HepG2 (cell line): ENCODE results near the gene GDF11. TPM values are rescaled to one million over a fixed set of nuclear protein-coding genes. Genes with fewer than 3 reads are reported as not detected.

Experiments
- CBX1 ChIP-seq: IDR thresholded peaks from one replicate; pipeline ENCODE4 v1.6.1; 2016; ENCODE audit warnings: antibody characterized with exemption, low read depth
- DDIT3 ChIP-seq: sonication (generic); formaldehyde crosslinking; IDR thresholded peaks from 2 replicates; pipeline ENCODE4 v1.4.0; 2020; ENCODE audit warnings: mild to moderate bottlenecking, missing genetic modification reagents
- GATA4 ChIP-seq: sonication (generic); IDR thresholded peaks from 2 replicates; pipeline ENCODE4 v1.6.1; 2016; ENCODE audit warnings: antibody characterized with exemption, low read depth, borderline replicate concordance
- HIVEP1 ChIP-seq: sonication (generic); formaldehyde crosslinking; IDR thresholded peaks from 2 replicates; pipeline ENCODE4 v1.4.0; 2020; ENCODE audit warnings: mild to moderate bottlenecking, missing genetic modification reagents
- MEIS2 ChIP-seq: sonication (generic); formaldehyde crosslinking; IDR thresholded peaks from 2 replicates; pipeline ENCODE4 v1.9.0; 2021; ENCODE audit warnings: mild to moderate bottlenecking, missing genetic modification reagents
- NR2F6 ChIP-seq, 2 experiments: IDR thresholded peaks; 2 replicates each; pipeline ENCODE4 v1.6.1; 2016; ENCODE audit warnings: antibody characterized with exemption in 1 of 2, mild to moderate bottlenecking in 1 of 2
- PBX3 ChIP-seq: sonication (generic); formaldehyde crosslinking; IDR thresholded peaks from 2 replicates; pipeline ENCODE4 v1.8.1; 2023; ENCODE audit warnings: missing genetic modification reagents, inconsistent platforms, borderline replicate concordance
- POGZ ChIP-seq: sonication (generic); formaldehyde crosslinking; IDR thresholded peaks from 2 replicates; pipeline ENCODE4 v1.4.0; 2020; ENCODE audit warnings: mild to moderate bottlenecking, missing genetic modification reagents
- RAD21 ChIP-seq: fragments of 450-650 bp; formaldehyde crosslinking; IDR thresholded peaks from 2 replicates; pipeline ENCODE4 v1.5.0; 2020; ENCODE audit warnings: mild to moderate bottlenecking
- RFX1 ChIP-seq: fragments of 450-650 bp; IDR thresholded peaks from 2 replicates; pipeline ENCODE4 v1.6.1; 2017
- SP4 ChIP-seq: sonication (generic); formaldehyde crosslinking; IDR thresholded peaks from 2 replicates; pipeline ENCODE4 v1.8.1; 2023; ENCODE audit warnings: mild to moderate bottlenecking, missing genetic modification reagents
- TBX3 ChIP-seq: fragments of 450-650 bp; IDR thresholded peaks from 2 replicates; pipeline ENCODE4 v1.6.1; 2017; ENCODE audit warnings: antibody characterized with exemption, mild to moderate bottlenecking, inconsistent platforms, borderline replicate concordance
- TEAD2 ChIP-seq: sonication (generic); formaldehyde crosslinking; IDR thresholded peaks from 2 replicates; pipeline ENCODE4 v1.9.0; 2021; ENCODE audit warnings: missing genetic modification reagents
- TFDP1 ChIP-seq: IDR thresholded peaks from 2 replicates; pipeline ENCODE4 v1.6.1; 2016; ENCODE audit warnings: missing compliant biosample characterization, missing genetic modification reagents, borderline replicate concordance
- ZBTB2 ChIP-seq: sonication (generic); formaldehyde crosslinking; IDR thresholded peaks from 2 replicates; pipeline ENCODE4 v1.8.0; 2022; ENCODE audit warnings: low read depth, missing genetic modification reagents
- ZFAT ChIP-seq: sonication (generic); formaldehyde crosslinking; conservative IDR thresholded peaks from 2 replicates; pipeline ENCODE4 v1.8.1; 2023; ENCODE audit warnings: missing genetic modification reagents, inconsistent platforms
- ZFP37 ChIP-seq: sonication (generic); formaldehyde crosslinking; IDR thresholded peaks from 2 replicates; pipeline ENCODE4 v1.4.0; 2020; ENCODE audit warnings: missing genetic modification reagents, borderline replicate concordance
- ZFY ChIP-seq: sonication (generic); formaldehyde crosslinking; IDR thresholded peaks from 2 replicates; pipeline ENCODE4 v1.4.0; 2020; ENCODE audit warnings: missing genetic modification reagents
- ZNF18 ChIP-seq: sonication (generic); formaldehyde crosslinking; IDR thresholded peaks from 2 replicates; pipeline ENCODE4 v1.8.0; 2022; ENCODE audit warnings: mild to moderate bottlenecking, missing genetic modification reagents; ENCODE audit not compliant: insufficient replicate concordance
- ZNF382 ChIP-seq: sonication (generic); formaldehyde crosslinking; IDR thresholded peaks from 2 replicates; pipeline ENCODE4 v1.5.0; 2020; ENCODE audit warnings: missing genetic modification reagents, mild to moderate bottlenecking, borderline replicate concordance
- ZNF512 ChIP-seq: sonication (generic); formaldehyde crosslinking; IDR thresholded peaks from 2 replicates; pipeline ENCODE4 v1.4.0; 2020; ENCODE audit warnings: mild to moderate bottlenecking, missing genetic modification reagents
- ZNF569 ChIP-seq: sonication (generic); formaldehyde crosslinking; IDR thresholded peaks from 2 replicates; pipeline ENCODE4 v1.5.0; 2020; ENCODE audit warnings: mild to moderate bottlenecking, missing genetic modification reagents, moderate library complexity, borderline replicate concordance
- ZNF777 ChIP-seq: sonication (generic); formaldehyde crosslinking; IDR thresholded peaks from 2 replicates; pipeline ENCODE4 v1.4.0; 2020; ENCODE audit warnings: missing genetic modification reagents
- polyA plus RNA-seq, 8 experiments: library from polyadenylated mRNA; depleted of rRNA in 3 of 8; stranded (reverse) in 7 of 8; unstranded in 1 of 8; fragments of >200 nt; fragmentation: Illumina TruSeq in 4 of 8; extraction: Trizol in 4 of 8; gene quantifications; 2 replicates each; pipeline versions ENCODE4 v1.2.1 to v1.2.3, GENCODE V29; 2011 to 2016; ENCODE audit warnings: low read depth in 4 of 8, missing spikeins in 1 of 8, mixed read lengths in 1 of 8; ENCODE audit not compliant: insufficient read depth in 1 of 8
- total RNA-seq, 5 experiments: library from RNA; depleted of rRNA; stranded (reverse); fragments of >200 nt; fragmentation: Illumina TruSeq; extraction: Trizol; gene quantifications; 2 replicates each; pipeline ENCODE4 v1.2.3, GENCODE V29; 2016; ENCODE audit warnings: low read depth in 1 of 5

GDF11 gene
- total and polyA plus RNA-seq, 2 of the 13 experiments (the other 11 are each of a cell fraction or from before 2014, with no cell fraction given) = 0.63 to 1.5 TPM

GRCh38 chr12:55715833-55716581, 26.9 kb upstream of the GDF11 start, which contains the start of gene BLOC1S1 (continued):
- TF ChIP-seq ZFP37 (CRISPR knock-in tag) (no peak), NR2F6 (IDR thresholded peaks at IDR 0.05) (peak; percentile 29; the same call in 1 of the 2 replicates), NR2F6 (CRISPR knock-in tag; IDR thresholded peaks at IDR 0.05) (peak; percentile 66), CBX1 (peak; percentile 69), TEAD2 (CRISPR knock-in tag) (no peak), ZFAT (no peak), PBX3 (CRISPR knock-in tag) (no peak), GATA4 (no peak), ZBTB2 (0 out of 2 replicates have a peak, but pooled peaks have one; percentile 50), MEIS2 (no peak), TFDP1 (peak; percentile 93), HIVEP1 (no peak), ZFY (CRISPR knock-in tag) (peak; percentile 93), DDIT3 (CRISPR knock-in tag) (no peak), ZNF569 (CRISPR knock-in tag) (no peak), POGZ (peak; percentile 60), SP4 (CRISPR knock-in tag) (peak; percentile 88; the same call in 1 of the 2 replicates), TBX3 (no peak), ZNF18 (CRISPR knock-in tag) (peak; percentile 78), ZNF512 (CRISPR knock-in tag) (no peak), ZNF382 (CRISPR knock-in tag) (no peak), RFX1 (no peak), RAD21 (CRISPR knock-in tag) (no peak), ZNF777 (CRISPR knock-in tag) (peak; percentile 83)
